Gastrocnemius medialis (tissue), 4 donors: Measurements from ENCODE around the gene DPH5. TPM values are rescaled to one million over a fixed set of nuclear protein-coding genes. Genes with fewer than 3 reads are reported as not detected.

Experiments
- ATAC-seq, 2 donors: fragments of 150-250 bp; one replicate each; pipeline ENCODE4 v1.9.1; 2016
- DNase-seq, 2 donors: peaks; one replicate each; pipeline ENCODE4 v3.0.0-alpha.2; 2019
- H3K27ac ChIP-seq, 4 donors: fragments of 200-600 bp; sonication (generic); 1 replicate in 1 of 4; 2 replicates in 3 of 4; pipeline ENCODE4 v1.5.1; 2016 to 2018; ENCODE audit warnings: mild to moderate bottlenecking in 2 of 4, moderate library complexity in 1 of 4
- H3K27me3 ChIP-seq, 3 donors: fragments of 200-600 bp; sonication (generic) in 2 of 3; 1 replicate in 1 of 3; 2 replicates in 2 of 3; pipeline versions ENCODE4 v1.5.1 to v1.6.0; 2016 to 2019; ENCODE audit warnings: mild to moderate bottlenecking in 1 of 3, moderate library complexity in 1 of 3
- H3K36me3 ChIP-seq, 2 donors: fragments of 200-600 bp; sonication (generic) in 1 of 2; one replicate each; pipeline ENCODE4 v1.5.1; 2017 to 2018
- H3K4me1 ChIP-seq, 2 donors: fragments of 200-600 bp; sonication (generic) in 1 of 2; one replicate each; pipeline ENCODE4 v1.5.1; 2016 to 2017; ENCODE audit warnings: mild to moderate bottlenecking in 2 of 2
- H3K4me3 ChIP-seq, 4 donors: fragments of 200-600 bp; sonication (generic) in 3 of 4; 1 replicate in 1 of 4; 2 replicates in 3 of 4; pipeline ENCODE4 v1.5.1; 2016 to 2019; ENCODE audit warnings: mild to moderate bottlenecking in 2 of 4
- H3K9me3 ChIP-seq, 3 donors: fragments of 200-600 bp; sonication (generic) in 2 of 3; 1 replicate in 1 of 3; 2 replicates in 2 of 3; pipeline ENCODE4 v1.5.1; 2016 to 2019
- POLR2A ChIP-seq, 2 donors: fragments of 450-650 bp; IDR thresholded peaks; one replicate each; pipeline ENCODE4 v1.6.1; 2017; ENCODE audit warnings: antibody characterized with exemption in 2 of 2, mild to moderate bottlenecking in 2 of 2, moderate library complexity in 2 of 2
- in situ Hi-C, 4 donors: fragments of 200-750 bp; cut with MboI; loops; one replicate each; pipeline versions ENCODE4 v1.15.0 to v1.8.0; 2017; ENCODE audit warnings: low sequenced_read_pairs in 4 of 4
- intact Hi-C: fragments of 100-400 bp; cut with DNase I; formaldehyde crosslinking; loops from one replicate; pipeline ENCODE4 v1.15.1; 2023; ENCODE audit warnings: low total_unique reads
- total RNA-seq, 4 donors: library from RNA; depleted of rRNA; stranded (reverse); fragments of >200 nt; gene quantifications; one replicate each; pipeline versions ENCODE4 v1.1.0 to v1.2.3, GENCODE V29; 2016
- TF ChIP-seq, protein P1 (sequence below), 5 experiments: fragments of 450-650 bp in 3 of 5; fragments of 200-600 bp in 2 of 5; sonication (generic) in 2 of 5; IDR thresholded peaks in 4 of 5; conservative IDR thresholded peaks in 1 of 5; 1 replicate in 4 of 5; 2 replicates in 1 of 5; pipeline ENCODE4 v1.5.1; 2016 to 2019; ENCODE audit warnings: antibody characterized with exemption in 5 of 5, mild to moderate bottlenecking in 3 of 5, moderate library complexity in 3 of 5

DPH5 gene
- total RNA-seq, 4 donors from 2014 or later = 9.4 to 30.0 (median 22.2) TPM

DNA sequence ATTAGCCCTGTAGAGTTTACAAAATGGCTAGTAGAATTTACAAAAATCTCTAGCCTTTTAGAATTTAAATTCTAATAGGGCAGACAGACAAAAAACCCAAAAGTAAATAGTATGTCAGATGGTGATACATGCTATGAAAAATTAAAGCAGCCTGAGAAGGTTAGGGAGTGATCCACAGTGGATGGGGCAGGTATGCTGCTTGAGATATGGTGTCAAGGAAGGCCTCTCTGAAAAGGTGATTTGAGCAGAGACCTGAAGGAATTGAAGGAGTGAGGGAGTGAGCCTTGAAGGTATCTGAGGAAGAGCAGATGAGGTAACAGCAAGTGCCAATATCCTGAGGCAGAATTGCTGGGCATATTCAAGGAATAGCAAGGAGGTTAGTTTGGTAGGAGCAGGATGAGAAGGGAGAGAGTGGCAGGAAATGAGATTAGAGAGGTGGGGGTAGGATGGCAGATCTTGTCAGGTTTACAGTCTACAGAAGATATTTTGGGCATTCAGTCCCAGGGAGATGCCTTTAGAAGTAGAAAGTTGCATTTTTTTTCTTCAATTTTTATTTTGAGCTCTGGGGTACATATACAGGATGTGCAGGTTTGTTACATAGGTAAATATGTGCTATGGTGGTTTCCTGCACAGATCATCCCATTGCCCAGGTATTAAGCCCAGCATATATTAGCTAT lies 40.8 kb upstream of the DPH5 start:
- no peak for ATAC-seq
- in situ Hi-C loops = no loop called here
- intact Hi-C loops = no loop called here

DNA sequence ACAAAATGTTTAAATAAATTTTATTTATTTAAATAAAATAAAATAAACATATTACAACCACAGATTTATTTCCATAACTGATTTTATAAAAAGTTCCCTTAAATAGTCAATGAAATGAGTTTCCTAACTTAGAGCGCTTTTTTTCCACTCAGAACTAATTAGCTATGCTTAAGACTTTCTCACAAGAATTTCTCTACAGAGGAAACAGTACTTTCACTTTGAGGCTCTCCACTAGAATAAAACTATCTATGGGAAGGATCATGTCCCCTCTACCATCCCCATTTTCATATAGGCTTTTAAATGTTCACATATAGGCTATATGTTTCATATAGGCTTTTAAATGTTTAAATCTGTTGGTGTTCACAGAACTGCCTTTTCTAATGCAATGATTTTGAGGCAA lies 40.0 kb upstream of the DPH5 start:
- no peak for DNase-seq
- in situ Hi-C loops = no loop called here
- H3K9me3 ChIP-seq = no peaks in the 10 kb centered on the region
- H3K4me3 ChIP-seq = no peak overlapping the region
- ATAC-seq = no peak
- no peaks in the 10 kb centered on the region for H3K4me1 ChIP-seq
- TF ChIP-seq, protein P1, sequence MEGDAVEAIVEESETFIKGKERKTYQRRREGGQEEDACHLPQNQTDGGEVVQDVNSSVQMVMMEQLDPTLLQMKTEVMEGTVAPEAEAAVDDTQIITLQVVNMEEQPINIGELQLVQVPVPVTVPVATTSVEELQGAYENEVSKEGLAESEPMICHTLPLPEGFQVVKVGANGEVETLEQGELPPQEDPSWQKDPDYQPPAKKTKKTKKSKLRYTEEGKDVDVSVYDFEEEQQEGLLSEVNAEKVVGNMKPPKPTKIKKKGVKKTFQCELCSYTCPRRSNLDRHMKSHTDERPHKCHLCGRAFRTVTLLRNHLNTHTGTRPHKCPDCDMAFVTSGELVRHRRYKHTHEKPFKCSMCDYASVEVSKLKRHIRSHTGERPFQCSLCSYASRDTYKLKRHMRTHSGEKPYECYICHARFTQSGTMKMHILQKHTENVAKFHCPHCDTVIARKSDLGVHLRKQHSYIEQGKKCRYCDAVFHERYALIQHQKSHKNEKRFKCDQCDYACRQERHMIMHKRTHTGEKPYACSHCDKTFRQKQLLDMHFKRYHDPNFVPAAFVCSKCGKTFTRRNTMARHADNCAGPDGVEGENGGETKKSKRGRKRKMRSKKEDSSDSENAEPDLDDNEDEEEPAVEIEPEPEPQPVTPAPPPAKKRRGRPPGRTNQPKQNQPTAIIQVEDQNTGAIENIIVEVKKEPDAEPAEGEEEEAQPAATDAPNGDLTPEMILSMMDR (IDR thresholded peaks at IDR 0.05 in 4 of 5, conservative IDR thresholded peaks at IDR 0.05 in 1 of 5) = no peak
- TF ChIP-seq POLR2A (IDR thresholded peaks at IDR 0.05) = no peak
- H3K27me3 ChIP-seq = no peaks in the 10 kb centered on the region
- H3K27ac ChIP-seq = no peak overlapping the region
- intact Hi-C loops = no loop called here
- no peaks in the 10 kb centered on the region for H3K36me3 ChIP-seq

More for the DNA sequence above, 40.8 kb upstream of the DPH5 start:
- Histone ChIP-seq H3K9me3 (no peaks in the 10 kb centered on the region), H3K4me1 (peaks cover 3 to 5% of the 10 kb centered on the region in 2 donors), H3K36me3 (no peaks in the 10 kb centered on the region), H3K27me3 (no peaks in the 10 kb centered on the region), H3K4me3 (no peak overlapping the region), H3K27ac (no peak overlapping the region)
- TF ChIP-seq, protein P1 (IDR thresholded peaks at IDR 0.05 in 4 of 5, conservative IDR thresholded peaks at IDR 0.05 in 1 of 5) = no peak
- no peak for TF ChIP-seq POLR2A (IDR thresholded peaks at IDR 0.05)
- no peak for DNase-seq

DNA sequence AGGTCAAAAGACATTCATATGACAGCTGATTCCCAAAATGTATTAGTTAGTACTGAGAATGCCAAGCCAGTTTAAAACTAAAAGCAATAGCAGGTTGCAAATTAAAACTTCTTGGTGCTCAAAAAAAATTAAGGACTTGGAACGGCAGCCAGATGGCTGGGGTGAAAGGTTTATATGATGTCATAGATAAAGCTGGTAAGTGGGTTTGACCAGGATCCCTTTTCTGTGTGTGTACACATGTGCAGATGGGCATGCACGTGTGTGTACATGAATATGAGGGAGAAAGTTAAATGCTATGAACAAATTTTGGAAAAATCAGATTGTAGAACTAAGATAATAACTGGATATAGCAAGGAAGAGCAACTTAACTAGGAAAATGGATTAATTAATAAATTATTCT lies 39.1 kb upstream of the DPH5 start:
- Histone ChIP-seq H3K4me3 (no peak overlapping the region), H3K9me3 (no peaks in the 10 kb centered on the region), H3K27me3 (no peaks in the 10 kb centered on the region), H3K27ac (no peak overlapping the region), H3K4me1 (no peaks in the 10 kb centered on the region), H3K36me3 (no peaks in the 10 kb centered on the region)
- in situ Hi-C loops (no loop called here), intact Hi-C loops (no loop called here)
- ATAC-seq = no peak
- TF ChIP-seq POLR2A (IDR thresholded peaks at IDR 0.05) = no peak
- TF ChIP-seq, protein P1 (IDR thresholded peaks at IDR 0.05 in 4 of 5, conservative IDR thresholded peaks at IDR 0.05 in 1 of 5) = no peak
- DNase-seq = no peak

DNA sequence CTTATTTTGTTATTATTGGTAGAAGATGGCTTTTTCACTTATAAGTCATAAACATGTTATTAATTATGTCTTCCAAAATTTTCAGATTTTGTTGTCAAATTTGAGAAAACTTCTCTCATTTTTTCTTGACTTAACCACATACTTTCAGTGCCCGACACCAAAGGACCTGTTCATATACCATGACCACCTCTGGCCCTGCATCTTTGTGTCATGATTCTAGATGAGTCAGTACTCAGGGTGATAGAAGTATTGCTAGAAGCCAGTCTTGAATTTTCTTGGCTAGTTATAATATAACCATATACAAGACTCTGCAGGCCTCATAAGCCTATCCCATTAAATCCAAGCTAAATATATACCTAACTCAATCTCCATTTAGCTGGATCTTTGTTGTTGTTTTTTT lies 35.4 kb upstream of the DPH5 start:
- H3K4me3 ChIP-seq = no peak overlapping the region
- no peak for ATAC-seq
- H3K27ac ChIP-seq = no peak overlapping the region
- H3K9me3 ChIP-seq = no peaks in the 10 kb centered on the region
- no peak for DNase-seq
- in situ Hi-C loops = no loop called here
- no peaks in the 10 kb centered on the region for H3K27me3 ChIP-seq
- no peaks in the 10 kb centered on the region for H3K36me3 ChIP-seq
- TF ChIP-seq, protein P1 (IDR thresholded peaks at IDR 0.05 in 4 of 5, conservative IDR thresholded peaks at IDR 0.05 in 1 of 5) = no peak
- no peak for TF ChIP-seq POLR2A (IDR thresholded peaks at IDR 0.05)
- no peaks in the 10 kb centered on the region for H3K4me1 ChIP-seq
- intact Hi-C loops = no loop called here
